HCT116 (cell line): Measurements from ENCODE around the gene TAF3. TPM values are rescaled to one million over a fixed set of nuclear protein-coding genes. Genes with fewer than 3 reads are reported as not detected.

Experiments used
- ATAC-seq: fragments of 200-7000 bp; cut with Tn5 transposase; 2 replicates; pipeline ENCODE4 v1.9.1; 2020; ENCODE audit warnings: mild to moderate bottlenecking, moderate library complexity
- BruUV-seq: library from RNA; stranded (reverse); fragments of 400-500 nt; replicated peaks from 2 replicates; lab custom pipeline; 2021; lab: Mats Ljungman, UMichigan
- CTCF ChIA-PET: fragments of 300-600 bp; sonication (Branson Sonifier 250); formaldehyde crosslinking; loops from one replicate; lab custom pipeline; 2021; ENCODE audit warnings: antibody characterized with exemption; lab: Charles Lee
- POLR2A ChIA-PET: fragments of 300-600, 350-600 bp; sonication (Branson Sonifier 250); formaldehyde crosslinking; loops from one replicate; lab custom pipeline; 2021; ENCODE audit warnings: antibody characterized with exemption; lab: Charles Lee
- RAD21 ChIA-PET, 2 experiments: fragments of 300-600 bp; sonication (Branson Sonifier 250); formaldehyde crosslinking; loops; one replicate each; lab custom pipeline; 2023; ENCODE audit warnings: low total read pairs in 2 of 2; ENCODE audit not compliant: uncharacterized antibody in 2 of 2, unreplicated experiment in 2 of 2, low non-redundant PET in 1 of 2; lab: Charles Lee
- DNase-seq: peaks from one replicate; pipeline ENCODE4 v3.0.0-alpha.2; 2010; ENCODE audit warnings: low read depth, low spot score
- H2AFZ ChIP-seq: fragments of 200-600 bp; shearing (Covaris generic), sonication (generic); 2 replicates; pipeline ENCODE4 v1.6.1; 2017; ENCODE audit warnings: low read depth, mixed run types, mixed read lengths, antibody characterized with exemption, low read length; ENCODE audit not compliant: poor library complexity, severe bottlenecking
- H3K27ac ChIP-seq: 2 replicates; pipeline ENCODE4 v1.5.1; 2012; ENCODE audit warnings: low read depth, low read length
- H3K27me3 ChIP-seq: fragments of 200-600 bp; sonication (generic); 2 replicates; pipeline ENCODE4 v1.6.1; 2016; ENCODE audit warnings: mixed run types, low read length, mixed read lengths; ENCODE audit not compliant: insufficient read depth
- H3K36me3 ChIP-seq, 2 experiments: fragments of 200-500 bp in 1 of 2; fragments of 200-600 bp in 1 of 2; sonication (Bioruptor generic) in 1 of 2; sonication (generic) in 1 of 2; 2 replicates each; pipeline versions ENCODE4 v1.5.1 to v1.6.1; 2014 to 2016; ENCODE audit warnings: low read length in 2 of 2, inconsistent platforms in 1 of 2, mixed read lengths in 1 of 2, mixed run types in 1 of 2; ENCODE audit not compliant: insufficient read depth in 2 of 2, control insufficient read depth in 1 of 2
- H3K4me1 ChIP-seq, 2 experiments: fragments of 200-600 bp in 1 of 2; sonication (generic) in 1 of 2; 2 replicates each; pipeline versions ENCODE4 v1.5.1 to v1.6.1; 2012 to 2017; ENCODE audit warnings: low read length in 2 of 2, inconsistent platforms in 1 of 2, mild to moderate bottlenecking in 1 of 2, mixed read lengths in 1 of 2, mixed run types in 1 of 2, moderate library complexity in 1 of 2; ENCODE audit not compliant: insufficient read depth in 2 of 2, control insufficient read depth in 1 of 2
- H3K4me2 ChIP-seq: fragments of 200-600 bp; sonication (generic); 2 replicates; pipeline ENCODE4 v1.6.1; 2017; ENCODE audit warnings: mixed run types, low read length, mixed read lengths
- H3K4me3 ChIP-seq, 2 experiments: fragments of 200-600 bp in 1 of 2; sonication (generic) in 1 of 2; replicated peaks in 1 of 2; 2 replicates each; pipeline ENCODE4 v1.5.1; 2011 to 2016; ENCODE audit warnings: low read length in 2 of 2, control low read depth in 1 of 2, low read depth in 1 of 2, mild to moderate bottlenecking in 1 of 2, mixed read lengths in 1 of 2, mixed run types in 1 of 2
- H3K79me2 ChIP-seq: fragments of 200-600 bp; sonication (generic); 2 replicates; pipeline ENCODE4 v1.6.1; 2017; ENCODE audit warnings: mild to moderate bottlenecking, mixed run types, low read length, moderate library complexity, mixed read lengths; ENCODE audit not compliant: insufficient read depth
- H3K9ac ChIP-seq: fragments of 200-600 bp; sonication (generic); 2 replicates; pipeline ENCODE4 v1.6.1; 2016; ENCODE audit warnings: low read length, mixed read lengths
- H3K9me2 ChIP-seq: fragments of 200-600 bp; sonication (generic), shearing (Covaris generic); 2 replicates; pipeline ENCODE4 v1.6.1; 2017; ENCODE audit warnings: mixed run types, mild to moderate bottlenecking, moderate library complexity; ENCODE audit not compliant: insufficient read depth
- H3K9me3 ChIP-seq, 2 experiments: fragments of 200-500 bp in 1 of 2; fragments of 200-600 bp in 1 of 2; sonication (Bioruptor generic) in 1 of 2; sonication (generic) in 1 of 2; 2 replicates each; pipeline ENCODE4 v1.6.1; 2014 to 2017; ENCODE audit warnings: low read length in 2 of 2, mixed read lengths in 2 of 2, inconsistent platforms in 1 of 2, low read depth in 1 of 2, mild to moderate bottlenecking in 1 of 2, mixed run types in 1 of 2, moderate library complexity in 1 of 2; ENCODE audit not compliant: control insufficient read depth in 1 of 2, insufficient read depth in 1 of 2
- H4K20me1 ChIP-seq: fragments of 200-600 bp; sonication (generic), shearing (Covaris generic); 2 replicates; pipeline ENCODE4 v1.6.1; 2017; ENCODE audit warnings: mixed run types, mild to moderate bottlenecking, moderate library complexity; ENCODE audit not compliant: insufficient read depth
- ATF3 ChIP-seq: IDR thresholded peaks from 2 replicates; pipeline ENCODE4 v1.6.1; 2012
- CBX3 ChIP-seq: IDR thresholded peaks from 2 replicates; pipeline ENCODE4 v1.6.1; 2012; ENCODE audit warnings: low read depth
- CEBPB ChIP-seq: IDR thresholded peaks from 2 replicates; pipeline ENCODE4 v1.6.1; 2012; ENCODE audit warnings: low read depth
- EGR1 ChIP-seq: IDR thresholded peaks from 2 replicates; pipeline ENCODE4 v1.6.1; 2012; ENCODE audit warnings: low read depth
- ELF1 ChIP-seq: IDR thresholded peaks from 2 replicates; pipeline ENCODE4 v1.6.1; 2012; ENCODE audit warnings: low read depth, borderline replicate concordance
- EZH2 ChIP-seq: fragments of 200-600 bp; sonication (generic); IDR thresholded peaks from 2 replicates; pipeline ENCODE4 v1.6.1; 2017; ENCODE audit warnings: antibody characterized with exemption, mixed run types
- FOSL1 ChIP-seq: IDR thresholded peaks from 2 replicates; pipeline ENCODE4 v1.6.1; 2012; ENCODE audit warnings: low read depth
- JUND ChIP-seq: IDR thresholded peaks from 2 replicates; pipeline ENCODE4 v1.6.1; 2012
- MAX ChIP-seq: IDR thresholded peaks from 2 replicates; pipeline ENCODE4 v1.6.1; 2012
- POLR2A ChIP-seq: IDR thresholded peaks from 2 replicates; pipeline ENCODE4 v1.7.0; 2011; ENCODE audit warnings: borderline replicate concordance; ENCODE audit not compliant: insufficient read depth, insufficient read length; ENCODE audit errors: extremely low read depth
- POLR2AphosphoS5 ChIP-seq: IDR thresholded peaks from 2 replicates; pipeline ENCODE4 v1.6.1; 2011; ENCODE audit warnings: mild to moderate bottlenecking, low read depth, low read length, moderate library complexity
- RAD21 ChIP-seq: IDR thresholded peaks from 2 replicates; pipeline ENCODE4 v1.6.1; 2012; ENCODE audit warnings: low read depth, mild to moderate bottlenecking
- REST ChIP-seq: IDR thresholded peaks from 2 replicates; pipeline ENCODE4 v1.6.1; 2012; ENCODE audit warnings: low read depth
- SIN3A ChIP-seq: IDR thresholded peaks from 2 replicates; pipeline ENCODE4 v1.6.1; 2012; ENCODE audit warnings: low read depth
- SP1 ChIP-seq: IDR thresholded peaks from 2 replicates; pipeline ENCODE4 v1.6.1; 2012; ENCODE audit warnings: low read depth
- SRF ChIP-seq: IDR thresholded peaks from 2 replicates; pipeline ENCODE4 v1.6.1; 2012; ENCODE audit warnings: low read depth
- TCF7L2 ChIP-seq: IDR thresholded peaks from 2 replicates; pipeline ENCODE4 v1.7.0; 2011; ENCODE audit warnings: borderline replicate concordance, inconsistent platforms; ENCODE audit not compliant: insufficient read depth, insufficient read length; ENCODE audit errors: extremely low read depth
- YY1 ChIP-seq: IDR thresholded peaks from 2 replicates; pipeline ENCODE4 v1.6.1; 2011; ENCODE audit warnings: low read length, low read depth, moderate library complexity, mild to moderate bottlenecking; ENCODE audit not compliant: insufficient replicate concordance; ENCODE audit errors: extremely low read depth
- ZBTB33 ChIP-seq: IDR thresholded peaks from 2 replicates; pipeline ENCODE4 v1.6.1; 2011; ENCODE audit warnings: mild to moderate bottlenecking, low read length, moderate library complexity; ENCODE audit not compliant: insufficient replicate concordance; ENCODE audit errors: extremely low read depth
- ZNF274 ChIP-seq: fragments of 200-500 bp; sonication (Bioruptor generic); IDR thresholded peaks from 2 replicates; pipeline ENCODE4 v1.6.1; 2014; ENCODE audit warnings: mild to moderate bottlenecking, low read depth, low read length, inconsistent platforms
- intact Hi-C: fragments of 100-400 bp; cut with micrococcal nuclease; formaldehyde crosslinking; loops from 2 replicates; pipeline ENCODE4 v1.10.0; 2022
- total RNA-seq: library from RNA; stranded (reverse); gene quantifications from one replicate; pipeline ENCODE4 v1.2.1, GENCODE V29; 2021; ENCODE audit not compliant: unreplicated experiment

Gene TAF3
- total RNA-seq, 1 experiment from 2014 or later, result 8.0 TPM

- TF ChIP-seq RAD21 (no peak), SRF (no peak), EZH2 (no peak), SIN3A (no peak), YY1 (no peak), TCF7L2 (no peak), CBX3 (no peak), REST (no peak), FOSL1 (no peak), POLR2AphosphoS5 (no peak), JUND (no peak), POLR2A (no peak), ZNF274 (no peak), CEBPB (no peak), MAX (no peak), ATF3 (no peak), ZBTB33 (no peak), SP1 (no peak), EGR1 (no peak), ELF1 (no peak)
- H2AFZ ChIP-seq, result no peak overlapping the region
- H3K27ac ChIP-seq, result no peak overlapping the region
- H3K4me2 ChIP-seq, result no peak overlapping the region
- POLR2A ChIA-PET, result no interaction called here
- CTCF ChIA-PET, result no interaction called here
- H3K36me3 ChIP-seq, result no peaks in the 10 kb centered on the region
- H3K79me2 ChIP-seq, result no peaks in the 10 kb centered on the region
- RAD21 ChIA-PET, result no interaction called here
- H3K9me2 ChIP-seq, result no peaks in the 10 kb centered on the region
- no peak overlapping the region for H3K9ac ChIP-seq
- DNase-seq (no peak), ATAC-seq (no peak)
- intact Hi-C loops, result no loop called here
- H3K4me3 ChIP-seq, result no peak overlapping the region
- BruUV-seq, result no TSS peak
- H3K27me3 ChIP-seq, result no peaks in the 10 kb centered on the region
- no peaks in the 10 kb centered on the region for H4K20me1 ChIP-seq
- H3K9me3 ChIP-seq, result no peaks in the 10 kb centered on the region
- H3K4me1 ChIP-seq, result no peaks in the 10 kb centered on the region
These were observed 205.0 kb downstream of the TAF3 start for GRCh38 chr10:8023321-8023720.
